GM19238 (cell line): ENCODE data around the gene RGS6.

Source experiments
- DNase-seq: peaks from one replicate; pipeline ENCODE4 v3.0.0; 2011; ENCODE audit warnings: low spot score; ENCODE audit not compliant: insufficient read length

RGS6 gene

GRCh38 chr14:72155379-72155993, 223.3 kb downstream of the RGS6 start:
- DNase-seq: no peak

GRCh38 chr14:72164420-72165228, 232.4 kb downstream of the RGS6 start:
- no peak for DNase-seq

- DNase-seq: no peak
Measured at GRCh38 chr14:72165229-72165698, 233.0 kb downstream of the RGS6 start.

- DNase-seq: no peak
Measured at GRCh38 chr14:72169521-72169920, 237.3 kb downstream of the RGS6 start.

GRCh38 chr14:72172049-72172448, 239.8 kb downstream of the RGS6 start:
- DNase-seq: no peak

- DNase-seq: no peak
Measured at GRCh38 chr14:72172597-72172996, 240.4 kb downstream of the RGS6 start.

- DNase-seq: no peak
Measured at GRCh38 chr14:72173038-72173720, 240.9 kb downstream of the RGS6 start.

GRCh38 chr14:72177251-72177650, 245.0 kb downstream of the RGS6 start:
- no peak for DNase-seq

- DNase-seq: no peak
Measured at GRCh38 chr14:72178517-72178916, 246.3 kb downstream of the RGS6 start.

GRCh38 chr14:72182708-72183432, 250.6 kb downstream of the RGS6 start:
- DNase-seq: no peak

- no peak for DNase-seq
Measured at GRCh38 chr14:72183631-72184030, 251.4 kb downstream of the RGS6 start.

GRCh38 chr14:72186523-72186922, 254.3 kb downstream of the RGS6 start:
- no peak for DNase-seq

- no peak for DNase-seq
Measured at GRCh38 chr14:72196237-72197015, 264.2 kb downstream of the RGS6 start.

GRCh38 chr14:72201645-72202044, 269.4 kb downstream of the RGS6 start:
- DNase-seq: no peak

GRCh38 chr14:72213424-72213823, 281.2 kb downstream of the RGS6 start:
- no peak for DNase-seq

- DNase-seq: no peak
Measured at GRCh38 chr14:72215080-72215479, 282.9 kb downstream of the RGS6 start.

GRCh38 chr14:72217135-72217534, 284.9 kb downstream of the RGS6 start:
- DNase-seq: no peak

GRCh38 chr14:72222046-72222445, 289.8 kb downstream of the RGS6 start:
- no peak for DNase-seq

GRCh38 chr14:72236629-72237028, 304.4 kb downstream of the RGS6 start:
- DNase-seq: no peak

- no peak for DNase-seq
Measured at GRCh38 chr14:72237722-72238666, 305.8 kb downstream of the RGS6 start.
